ENCODE data around the gene PPP2R2C. TPM values are rescaled to one million over a fixed set of nuclear protein-coding genes. Genes with fewer than 3 reads are reported as not detected.

PPP2R2C gene
- total and polyA plus RNA-seq, 10 of the 15 experiments (the other 5 are each of a cell fraction or from before 2014, with no cell fraction given): 0.13 to 0.15 TPM; not detected in 8

GRCh38 chr4:6410664-6411063 lies 61.8 kb downstream of the PPP2R2C start:
- no peak for FAIRE-seq
- Histone ChIP-seq H3K4me2 (ENCODE audit: control insufficient read depth, insufficient read depth) (no peak overlapping the region), H3K27ac (ENCODE audit: control insufficient read depth, insufficient read depth) (no peak overlapping the region), H3K4me1 (ENCODE audit: control insufficient read depth, insufficient read depth, low read length) (no peaks in the 10 kb centered on the region), H2AFZ (ENCODE audit: control insufficient read depth, low read depth, low read length) (no peak overlapping the region), H3K27me3 (replicated peaks in 1 of 2; ENCODE audit: control insufficient read depth in 2 of 2, insufficient read depth in 2 of 2, low read length in 1 of 2) (no peaks in the 10 kb centered on the region; a peak in 1 of 4 replicates), H4K20me1 (ENCODE audit: control insufficient read depth, insufficient read depth) (no peaks in the 10 kb centered on the region), H3K36me3 (ENCODE audit: control insufficient read depth in 2 of 2, insufficient read depth in 2 of 2, low read length in 1 of 2) (no peaks in the 10 kb centered on the region), H3K79me2 (ENCODE audit: control insufficient read depth, insufficient read depth, low read length) (no peaks in the 10 kb centered on the region), H3K4me3 (no peak overlapping the region), H3K9me3 (replicated peaks; ENCODE audit: control insufficient read depth, insufficient read depth, low read length) (no peaks in the 10 kb centered on the region; the same call in 2 of the 3 replicates), H3K9ac (ENCODE audit: control insufficient read depth, insufficient read depth, low read length) (no peak overlapping the region)
- 50% methylated on average over 6 of the region's 6 CpGs for WGBS (ENCODE audit: insufficient coverage, insufficient replicate concordance, low lambda C conversion rate, missing lambda C conversion rate)
- intact Hi-C loops (cut with micrococcal nuclease; ENCODE audit: unreplicated experiment): no loop called here
- ChIA-PET CTCF (no interaction called here), RAD21 (ENCODE audit: unreplicated experiment) (no interaction called here), POLR2A (no interaction called here), SMC1A (ENCODE audit: uncharacterized antibody, unreplicated experiment) (no interaction called here)
- BruUV-seq (replicated peaks): no TSS peak
- ATAC-seq: no peak
- DNase-seq (ENCODE audit: low read depth, low spot score): no peak
- TF ChIP-seq FOXK2 (IDR thresholded peaks at IDR 0.05) (no peak), RELA (IDR thresholded peaks at IDR 0.05; ENCODE audit: borderline replicate concordance, partially characterized antibody) (no peak), SREBF1 (IDR thresholded peaks at IDR 0.05; ENCODE audit: low read length) (no peak), EZH2 (IDR thresholded peaks at IDR 0.05; ENCODE audit: borderline replicate concordance, control insufficient read depth, low read depth, low read length) (no peak), ZBTB40 (IDR thresholded peaks at IDR 0.05; ENCODE audit: borderline replicate concordance) (no peak), IKZF2 (IDR thresholded peaks at IDR 0.05) (no peak), KLF5 (IDR thresholded peaks at IDR 0.05; ENCODE audit: partially characterized antibody) (no peak), RFX5 (IDR thresholded peaks at IDR 0.05; ENCODE audit: low read depth, low read length) (no peak), ZNF687 (IDR thresholded peaks at IDR 0.05) (no peak), ZNF384 (IDR thresholded peaks at IDR 0.05; ENCODE audit: borderline replicate concordance, low read depth, low read length) (no peak), MLLT1 (IDR thresholded peaks at IDR 0.05) (no peak), PML (IDR thresholded peaks at IDR 0.05; ENCODE audit: low read length) (no peak), SMAD1 (IDR thresholded peaks at IDR 0.05; ENCODE audit: low read depth, partially characterized antibody) (no peak), CBX3 (IDR thresholded peaks at IDR 0.05; ENCODE audit: borderline replicate concordance, low read depth) (no peak)
- in situ Hi-C loops (cut with MboI): no loop called here

Measured in GM12878 (cell line).